PFSK-1 (cell line): ENCODE results near the gene MBTPS1.

Experiments used
- POLR2AphosphoS5 ChIP-seq: IDR thresholded peaks from 2 replicates; pipeline ENCODE4 v1.6.1; 2012; ENCODE audit warnings: low read depth, mild to moderate bottlenecking, control low read depth, low read length, moderate library complexity
- SIN3A ChIP-seq: IDR thresholded peaks from 2 replicates; pipeline ENCODE4 v1.6.1; 2012; ENCODE audit warnings: mild to moderate bottlenecking, low read length, moderate library complexity, borderline replicate concordance; ENCODE audit not compliant: insufficient read depth
- TAF1 ChIP-seq: IDR thresholded peaks from 2 replicates; pipeline ENCODE4 v1.6.1; 2012; ENCODE audit warnings: low read length, control low read depth, borderline replicate concordance; ENCODE audit not compliant: insufficient read depth
- TF ChIP-seq, protein P1 (sequence below), 2 experiments: IDR thresholded peaks; 2 replicates each; pipeline versions ENCODE4 v1.6.1 to v1.8.0; 2011 to 2012; ENCODE audit warnings: low read depth in 2 of 2, low read length in 2 of 2, control low read depth in 1 of 2, inconsistent platforms in 1 of 2, mild to moderate bottlenecking in 1 of 2, moderate library complexity in 1 of 2; ENCODE audit not compliant: insufficient read depth in 1 of 2

DNA sequence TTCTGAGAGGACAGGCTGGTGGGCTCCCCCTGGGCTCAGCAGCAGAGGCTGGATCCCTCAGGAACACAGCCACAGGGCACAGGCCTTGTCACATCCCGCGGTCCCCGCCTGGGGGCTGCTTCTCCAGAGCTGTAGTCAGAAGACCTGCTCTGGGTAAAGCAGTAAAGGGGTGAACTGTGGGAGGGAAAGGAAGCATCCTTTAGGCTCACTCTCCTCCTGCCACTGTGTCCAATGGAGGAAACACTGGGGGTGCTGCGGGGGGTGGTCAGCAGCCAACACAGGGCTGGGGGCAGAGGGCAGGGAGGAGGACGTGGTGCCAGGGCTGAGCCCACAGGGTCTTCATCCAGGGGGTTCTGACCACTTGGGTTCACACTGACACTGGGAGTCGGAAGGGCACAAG, 69.1 kb downstream of the MBTPS1 start:
- TF ChIP-seq SIN3A = no peak
- no peak for TF ChIP-seq POLR2AphosphoS5
- no peak for TF ChIP-seq TAF1
- TF ChIP-seq, protein P1, sequence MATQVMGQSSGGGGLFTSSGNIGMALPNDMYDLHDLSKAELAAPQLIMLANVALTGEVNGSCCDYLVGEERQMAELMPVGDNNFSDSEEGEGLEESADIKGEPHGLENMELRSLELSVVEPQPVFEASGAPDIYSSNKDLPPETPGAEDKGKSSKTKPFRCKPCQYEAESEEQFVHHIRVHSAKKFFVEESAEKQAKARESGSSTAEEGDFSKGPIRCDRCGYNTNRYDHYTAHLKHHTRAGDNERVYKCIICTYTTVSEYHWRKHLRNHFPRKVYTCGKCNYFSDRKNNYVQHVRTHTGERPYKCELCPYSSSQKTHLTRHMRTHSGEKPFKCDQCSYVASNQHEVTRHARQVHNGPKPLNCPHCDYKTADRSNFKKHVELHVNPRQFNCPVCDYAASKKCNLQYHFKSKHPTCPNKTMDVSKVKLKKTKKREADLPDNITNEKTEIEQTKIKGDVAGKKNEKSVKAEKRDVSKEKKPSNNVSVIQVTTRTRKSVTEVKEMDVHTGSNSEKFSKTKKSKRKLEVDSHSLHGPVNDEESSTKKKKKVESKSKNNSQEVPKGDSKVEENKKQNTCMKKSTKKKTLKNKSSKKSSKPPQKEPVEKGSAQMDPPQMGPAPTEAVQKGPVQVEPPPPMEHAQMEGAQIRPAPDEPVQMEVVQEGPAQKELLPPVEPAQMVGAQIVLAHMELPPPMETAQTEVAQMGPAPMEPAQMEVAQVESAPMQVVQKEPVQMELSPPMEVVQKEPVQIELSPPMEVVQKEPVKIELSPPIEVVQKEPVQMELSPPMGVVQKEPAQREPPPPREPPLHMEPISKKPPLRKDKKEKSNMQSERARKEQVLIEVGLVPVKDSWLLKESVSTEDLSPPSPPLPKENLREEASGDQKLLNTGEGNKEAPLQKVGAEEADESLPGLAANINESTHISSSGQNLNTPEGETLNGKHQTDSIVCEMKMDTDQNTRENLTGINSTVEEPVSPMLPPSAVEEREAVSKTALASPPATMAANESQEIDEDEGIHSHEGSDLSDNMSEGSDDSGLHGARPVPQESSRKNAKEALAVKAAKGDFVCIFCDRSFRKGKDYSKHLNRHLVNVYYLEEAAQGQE (IDR thresholded peaks at IDR 0.05; ENCODE audit: insufficient read depth in 1 of 2, low read depth in 2 of 2, low read length in 2 of 2) = no peak
